Measurements from ENCODE around the gene AGRN.
"Not testable (repeated sequence)": the region's sequence is repeated elsewhere in the genome, so short reads cannot be mapped to it uniquely, and the experiment has no call there.

Gene AGRN

DNA sequence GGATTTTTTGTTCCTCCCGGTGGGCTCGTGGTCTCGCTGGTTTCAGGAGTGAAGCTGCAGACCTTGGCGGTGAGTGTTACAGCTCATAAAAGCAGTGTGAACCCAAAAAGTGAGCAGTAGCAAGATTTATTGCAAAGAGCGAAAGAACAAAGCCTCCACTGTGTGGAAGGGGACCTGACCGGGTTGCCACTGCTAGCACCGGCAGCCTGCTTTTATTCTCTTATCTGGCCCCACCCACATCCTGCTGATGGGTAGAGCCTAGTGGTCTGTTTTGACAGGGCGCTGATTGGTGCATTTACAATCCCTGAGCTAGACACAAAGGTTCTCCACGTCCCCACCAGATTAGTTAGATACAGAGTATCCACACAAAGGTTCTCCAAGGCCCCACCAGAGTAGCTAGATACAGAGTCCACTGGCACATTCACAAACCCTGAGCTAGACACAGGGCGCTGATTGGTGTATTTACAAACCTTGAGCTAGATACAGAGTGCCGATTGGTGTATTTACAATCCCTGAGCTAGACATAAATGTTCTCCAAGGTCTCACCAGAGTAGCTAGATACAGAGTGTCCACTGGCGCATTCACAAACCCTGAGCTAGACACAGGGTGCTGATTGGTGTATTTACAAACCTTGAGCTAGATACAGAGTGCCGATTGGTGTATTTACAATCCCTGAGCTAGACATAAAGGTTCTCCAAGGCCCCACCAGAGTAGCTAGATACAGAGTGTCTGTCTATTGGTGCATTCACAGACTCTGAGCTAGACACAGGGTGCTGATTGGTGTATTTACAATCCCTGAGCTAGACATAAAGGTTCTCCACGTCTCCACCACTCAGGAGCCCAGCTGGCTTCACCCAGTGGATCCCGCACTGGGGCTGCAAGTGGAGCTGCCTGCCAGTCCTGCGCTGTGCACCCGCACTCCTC lies 2.3 kb upstream of the AGRN start:
- not testable (repeated sequence) for DNase-seq (ENCODE audit: extremely low spot score, insufficient read length, low read depth); FAIRE-seq

GRCh38 chr1:1018321-1018685 lies 1.6 kb upstream of the AGRN start:
- not testable (repeated sequence) for DNase-seq (ENCODE audit: extremely low spot score, insufficient read length, low read depth); FAIRE-seq

DNA sequence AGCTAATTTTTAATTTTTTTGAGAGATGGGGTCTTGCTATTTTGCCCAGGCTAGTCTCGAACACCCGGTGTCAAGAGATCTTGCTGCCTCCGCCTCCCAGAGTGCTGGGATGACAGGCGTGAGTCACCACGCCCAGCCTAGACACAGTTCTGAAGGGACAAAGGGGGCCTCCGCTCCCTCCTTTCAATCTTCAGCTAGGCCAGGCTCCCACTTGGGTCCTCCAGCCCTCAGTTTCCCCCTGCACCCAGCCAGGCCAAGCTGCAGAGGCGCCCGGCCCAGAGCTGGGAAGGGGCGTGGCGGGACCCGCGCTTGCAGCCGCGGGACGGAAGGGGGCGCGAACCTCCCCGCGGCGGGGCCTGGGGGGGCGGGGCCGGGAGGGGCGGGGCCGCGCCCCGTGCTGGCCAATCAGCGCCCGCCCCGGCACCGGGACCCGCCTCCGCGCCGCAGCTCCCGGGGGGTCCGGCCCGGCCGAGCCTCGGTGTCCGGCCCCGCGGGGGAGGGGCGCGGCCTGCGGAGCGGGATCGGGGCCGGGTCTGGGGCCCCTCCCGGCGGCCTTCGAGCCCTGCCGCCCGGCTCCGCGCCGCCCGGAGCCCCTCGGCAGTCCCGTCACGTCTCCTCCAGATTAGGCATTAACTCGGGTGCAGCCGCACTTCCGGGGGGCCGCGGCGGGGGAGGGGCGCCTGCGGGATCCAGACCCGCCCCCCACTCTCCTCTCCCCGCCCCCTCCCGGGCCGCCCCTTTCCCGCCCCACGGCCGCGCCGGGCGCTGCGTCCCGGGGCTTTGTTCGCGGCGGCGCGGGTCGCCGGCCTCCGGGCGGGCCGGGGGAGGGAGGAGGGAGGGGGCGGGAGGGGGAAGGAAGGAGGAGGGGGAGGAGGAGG lies 559 bp upstream of the AGRN start:
- peak; percentile 67 for FAIRE-seq

DNA sequence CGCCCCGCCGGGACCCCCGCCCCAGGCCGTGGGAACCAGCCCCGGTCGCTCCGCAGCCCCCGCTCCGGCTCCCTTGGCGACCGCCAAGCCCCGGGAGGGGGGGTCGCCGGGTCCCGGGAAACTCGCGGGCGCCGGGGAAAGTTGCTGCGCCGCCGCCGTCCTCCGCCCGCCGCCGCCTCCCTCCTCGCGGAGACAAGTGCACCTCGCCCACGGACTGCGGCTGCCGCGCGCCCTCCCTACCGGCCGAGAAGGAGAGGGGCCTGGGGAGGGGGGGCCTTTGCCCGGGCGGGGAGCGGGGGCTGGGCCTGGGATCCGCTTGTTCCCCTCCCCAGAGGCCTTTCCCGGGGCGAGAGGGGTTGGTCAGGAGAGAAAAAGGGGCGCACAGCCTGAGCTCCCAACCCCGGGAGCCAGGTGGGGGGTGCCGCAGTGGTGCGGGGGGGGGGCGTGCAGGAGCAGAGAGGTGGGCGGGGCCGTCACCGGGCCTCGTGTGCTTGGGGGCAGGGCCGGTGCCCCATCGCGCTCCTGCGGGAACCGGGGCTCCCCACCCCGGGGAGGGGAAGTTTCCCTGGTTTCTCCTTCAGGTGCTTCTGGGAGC lies 592 bp downstream of the AGRN start:
- DNase-seq (ENCODE audit: extremely low spot score, insufficient read length, low read depth) (no peak), FAIRE-seq (no peak)

More for the DNA sequence above, 559 bp upstream of the AGRN start:
- peak; percentile 81 for DNase-seq (ENCODE audit: extremely low spot score, insufficient read length, low read depth)

DNA sequence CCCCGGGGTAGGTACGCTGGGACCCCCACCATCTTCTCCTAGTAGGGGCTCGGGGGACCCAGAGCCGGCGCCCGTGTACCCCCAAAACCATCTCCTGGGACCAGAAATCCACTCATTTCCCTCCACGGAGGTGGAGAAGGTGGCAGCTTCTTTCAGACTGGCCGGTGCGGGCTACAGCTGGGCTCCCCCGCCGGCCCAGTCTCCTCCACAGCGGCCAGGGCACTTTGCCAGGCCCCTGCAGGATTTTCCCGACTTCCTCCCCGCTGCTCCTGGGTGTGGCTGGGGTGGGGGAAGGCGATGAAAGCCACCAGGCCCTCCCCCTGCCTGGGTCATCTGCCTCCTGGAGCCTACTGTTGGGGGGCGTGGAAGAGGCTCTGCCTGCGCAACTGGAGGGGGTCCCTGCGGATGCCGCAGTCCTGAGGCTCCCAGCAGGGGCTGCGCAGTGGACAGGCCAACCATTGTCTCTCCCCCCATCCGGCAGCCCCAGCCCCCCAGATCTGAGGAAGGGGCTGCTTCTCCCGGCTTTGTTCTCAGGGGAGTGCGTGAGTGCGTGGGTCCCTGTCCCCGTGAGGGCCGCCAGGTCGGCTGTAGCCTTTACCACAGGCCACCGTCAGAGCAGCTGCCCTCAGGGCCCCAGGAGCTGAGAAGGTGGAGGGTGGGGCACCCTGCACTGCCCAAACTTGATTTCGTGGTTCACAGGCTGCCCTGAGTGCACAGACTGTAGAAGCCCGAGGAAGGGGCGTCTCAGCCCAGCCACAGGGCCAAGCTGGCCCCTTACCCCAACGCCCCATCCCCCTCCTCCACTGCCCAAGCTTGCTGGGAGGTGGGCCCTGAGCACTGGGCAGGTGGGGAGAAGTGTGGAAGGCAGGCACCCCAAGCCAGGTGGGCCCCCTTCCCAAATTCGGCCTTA lies 1.3 kb downstream of the AGRN start:
- FAIRE-seq: no peak
- no peak for DNase-seq (ENCODE audit: extremely low spot score, insufficient read length, low read depth)

DNA sequence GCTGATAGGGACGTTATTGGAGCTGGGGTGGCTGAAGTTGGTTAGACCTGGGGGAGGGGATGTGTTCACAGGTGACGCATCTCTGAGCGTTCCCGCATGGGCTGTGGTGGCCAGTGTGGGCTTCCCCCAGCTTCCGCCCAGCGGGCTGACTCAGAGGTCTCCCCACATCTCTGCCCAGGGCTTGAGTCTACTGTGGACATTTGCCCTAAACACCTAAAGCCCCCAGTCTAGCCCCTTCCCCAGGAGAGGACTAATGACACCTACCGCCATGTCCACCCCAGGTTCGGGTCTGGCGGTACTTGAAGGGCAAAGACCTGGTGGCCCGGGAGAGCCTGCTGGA lies 2.0 kb downstream of the AGRN start:
- no peak for DNase-seq (ENCODE audit: extremely low spot score, insufficient read length, low read depth)
- no peak for FAIRE-seq

GRCh38 chr1:1022302-1023009 lies 2.5 kb downstream of the AGRN start:
- FAIRE-seq: no peak

GRCh38 chr1:1023700-1024099 lies 3.8 kb downstream of the AGRN start:
- FAIRE-seq: no peak
- DNase-seq (ENCODE audit: extremely low spot score, insufficient read length, low read depth): no peak

More at GRCh38 chr1:1022302-1023009, 2.5 kb downstream of the AGRN start:
- no peak for DNase-seq (ENCODE audit: extremely low spot score, insufficient read length, low read depth)

DNA sequence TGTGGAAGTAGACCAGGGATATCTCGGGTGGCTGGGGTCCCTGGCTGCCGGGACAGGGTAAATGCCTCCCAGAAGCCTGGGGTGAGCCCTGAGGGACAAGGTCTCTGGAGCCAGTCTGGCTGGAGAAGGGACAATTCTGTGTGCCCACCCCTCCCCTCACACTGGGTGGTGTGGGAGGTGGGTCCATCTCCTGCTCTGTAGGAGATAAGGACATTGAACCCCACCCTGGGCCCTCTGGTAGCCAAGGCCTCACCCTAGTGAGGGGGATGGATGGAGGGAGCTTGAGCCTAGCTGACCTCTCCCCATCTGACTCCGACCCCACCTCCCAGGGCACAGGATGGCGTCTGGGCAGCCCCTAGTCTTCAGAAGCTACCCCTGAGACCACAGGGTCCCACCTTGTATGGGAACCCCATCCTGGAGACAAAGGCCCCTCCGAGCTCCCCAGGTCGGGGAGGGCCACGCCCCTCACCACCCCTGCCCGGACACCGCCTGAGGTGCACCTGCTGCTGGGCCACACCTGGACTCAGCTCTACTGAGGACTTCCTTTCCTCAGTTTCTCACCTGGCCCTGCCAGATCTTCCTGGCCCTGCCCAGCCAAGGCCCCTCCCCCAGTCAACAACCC lies 4.3 kb downstream of the AGRN start:
- DNase-seq (ENCODE audit: extremely low spot score, insufficient read length, low read depth): no peak
- FAIRE-seq: no peak

GRCh38 chr1:1024771-1025699 lies 5.1 kb downstream of the AGRN start:
- FAIRE-seq: no peak

GRCh38 chr1:1025730-1026129 lies 5.8 kb downstream of the AGRN start:
- FAIRE-seq (no peak), DNase-seq (ENCODE audit: extremely low spot score, insufficient read length, low read depth) (no peak)

More at GRCh38 chr1:1024771-1025699, 5.1 kb downstream of the AGRN start:
- DNase-seq (ENCODE audit: extremely low spot score, insufficient read length, low read depth): no peak

- FAIRE-seq: no peak
- no peak for DNase-seq (ENCODE audit: extremely low spot score, insufficient read length, low read depth)
Measured at GRCh38 chr1:1026599-1027413, 6.9 kb downstream of the AGRN start.

DNA sequence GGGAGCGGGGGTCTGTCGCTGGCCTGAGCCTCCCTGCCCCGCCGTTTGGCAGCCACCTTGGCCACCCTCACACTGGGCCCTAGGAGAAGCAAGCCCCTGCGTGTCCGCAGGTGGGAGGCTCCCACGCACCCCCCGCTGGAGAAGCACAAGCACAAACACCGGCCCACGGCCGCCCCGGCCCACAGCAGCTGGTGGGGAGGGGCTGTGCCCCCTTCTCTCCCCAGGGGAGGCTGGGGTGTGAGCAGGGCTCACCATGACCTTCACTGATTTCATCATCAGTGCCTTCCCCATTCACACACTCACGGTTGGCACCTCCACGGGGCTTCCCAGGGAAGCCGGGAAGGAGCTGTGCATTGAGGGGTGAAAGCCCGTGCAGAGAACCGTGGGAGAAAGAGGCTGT lies 7.9 kb downstream of the AGRN start:
- FAIRE-seq (no peak), DNase-seq (ENCODE audit: extremely low spot score, insufficient read length, low read depth) (no peak)

- DNase-seq (ENCODE audit: extremely low spot score, insufficient read length, low read depth): not testable (repeated sequence)
- FAIRE-seq: peak; percentile 50
Measured at GRCh38 chr1:1030867-1031658, 11.1 kb downstream of the AGRN start.

DNA sequence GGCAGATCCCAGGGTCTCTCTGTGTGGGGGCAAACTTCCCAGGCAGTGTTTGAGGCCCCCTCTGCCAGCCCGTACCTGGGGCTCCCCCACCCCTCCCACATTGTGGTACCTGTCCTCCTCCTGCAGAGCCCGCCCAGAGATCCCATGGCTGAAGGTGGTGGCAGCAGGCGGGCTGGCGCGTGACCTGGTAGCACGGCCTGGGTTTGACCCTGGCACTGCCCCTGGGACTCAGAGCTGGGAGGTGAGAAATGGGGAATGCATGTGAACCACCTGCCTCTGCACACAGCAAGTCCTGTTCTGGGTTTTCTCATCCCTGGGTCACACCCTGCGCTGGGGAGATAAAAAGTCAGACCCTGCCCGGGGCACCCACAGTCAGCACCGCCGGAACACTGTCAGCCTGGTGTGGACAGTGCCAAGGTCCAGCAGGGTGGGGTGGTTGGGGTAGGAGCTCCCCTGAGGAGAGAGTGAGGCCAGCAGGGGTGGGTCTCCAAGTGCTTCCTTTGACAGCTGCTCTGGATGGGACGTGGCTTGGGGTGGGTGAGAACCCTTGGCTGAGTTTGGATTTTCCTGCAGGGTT lies 11.8 kb downstream of the AGRN start:
- FAIRE-seq (no peak), DNase-seq (ENCODE audit: extremely low spot score, insufficient read length, low read depth) (no peak)

DNA sequence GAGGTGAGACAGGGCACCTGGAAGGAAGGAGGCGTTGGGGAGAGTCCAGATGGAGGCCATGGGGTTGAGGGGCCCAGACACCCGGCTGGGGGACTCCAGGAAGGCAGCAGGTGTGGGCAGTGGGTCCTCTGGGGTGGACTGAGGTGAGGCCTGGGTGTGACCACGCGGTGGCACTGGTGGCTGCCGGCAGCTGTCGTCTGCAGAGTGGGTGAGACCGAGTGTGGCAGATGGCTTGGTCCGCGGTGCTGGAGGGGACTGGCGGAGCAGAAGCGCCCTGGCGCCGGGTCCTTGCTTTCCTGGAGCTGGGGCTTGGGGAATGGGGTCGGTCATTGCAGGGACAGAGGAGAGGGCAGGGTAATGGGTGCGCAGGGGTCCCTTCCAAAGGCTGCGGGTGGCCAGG lies 12.5 kb downstream of the AGRN start:
- no peak for DNase-seq (ENCODE audit: extremely low spot score, insufficient read length, low read depth)
- no peak for FAIRE-seq

All from GM18507 (cell line).